Calu3 (cell line): Measurements from ENCODE around the gene CACNB4. TPM values are rescaled to one million over a fixed set of nuclear protein-coding genes. Genes with fewer than 3 reads are reported as not detected.

Source experiments
- BruUV-seq: library from RNA; stranded (reverse); fragments of 400-500 nt; replicated peaks from 2 replicates; lab custom pipeline; 2021; lab: Mats Ljungman, UMichigan
- CTCF ChIA-PET: fragments of 300-600 bp; sonication (Branson Sonifier 250); formaldehyde crosslinking; loops from one replicate; lab custom pipeline; 2022; ENCODE audit warnings: antibody characterized with exemption; lab: Charles Lee
- DNase-seq: peaks from one replicate; pipeline ENCODE4 v3.0.0; 2022
- H3K27ac Mint-ChIP-seq: one replicate; pipeline ENCODE4 v1.8.0; 2022; ENCODE audit warnings: mixed read lengths; ENCODE audit not compliant: unreplicated experiment
- H3K27me3 Mint-ChIP-seq: one replicate; pipeline ENCODE4 v1.8.0; 2022; ENCODE audit warnings: mixed read lengths; ENCODE audit not compliant: unreplicated experiment
- H3K36me3 Mint-ChIP-seq: one replicate; pipeline ENCODE4 v1.8.0; 2022; ENCODE audit warnings: mild to moderate bottlenecking, moderate library complexity, mixed read lengths; ENCODE audit not compliant: insufficient read depth, unreplicated experiment
- H3K4me1 Mint-ChIP-seq: one replicate; pipeline ENCODE4 v1.8.0; 2022; ENCODE audit warnings: mild to moderate bottlenecking, low read depth, mixed read lengths; ENCODE audit not compliant: unreplicated experiment
- H3K4me3 Mint-ChIP-seq: one replicate; pipeline ENCODE4 v1.8.0; 2022; ENCODE audit warnings: mild to moderate bottlenecking, low read depth, moderate library complexity, mixed read lengths; ENCODE audit not compliant: unreplicated experiment
- H3K9me3 Mint-ChIP-seq: one replicate; pipeline ENCODE4 v1.8.0; 2022; ENCODE audit warnings: low read depth, mixed read lengths; ENCODE audit not compliant: unreplicated experiment
- CTCF ChIP-seq: fragments of 200-600 bp; IDR thresholded peaks from one replicate; pipeline ENCODE4 v1.8.0; 2022; ENCODE audit warnings: antibody characterized with exemption; ENCODE audit not compliant: unreplicated experiment
- intact Hi-C: fragments of 100-400 bp; cut with micrococcal nuclease; formaldehyde crosslinking; loops from one replicate; pipeline ENCODE4 v1.10.0; 2022; ENCODE audit not compliant: unreplicated experiment
- total RNA-seq: library from RNA; stranded (reverse); gene quantifications from 2 replicates; pipeline ENCODE4 v1.2.3, GENCODE V29; 2022

The CACNB4 gene
- total RNA-seq, 1 experiment from 2014 or later = 0.33 TPM

GRCh38 chr2:151845884-151846283 is 253.0 kb downstream of the CACNB4 start:
- Mint-ChIP-seq H3K9me3 (no peaks in the 10 kb centered on the region), H3K27me3 (no peaks in the 10 kb centered on the region), H3K27ac (no peak overlapping the region), H3K36me3 (no peaks in the 10 kb centered on the region), H3K4me1 (peaks cover 7% of the 10 kb centered on the region), H3K4me3 (no peak overlapping the region)
- no peak for TF ChIP-seq CTCF
- DNase-seq = no peak
- intact Hi-C loops = no loop called here
- no TSS peak for BruUV-seq
- CTCF ChIA-PET = no interaction called here

GRCh38 chr2:151845481-151845880 is 253.4 kb downstream of the CACNB4 start:
- intact Hi-C loops = no loop called here
- Mint-ChIP-seq H3K36me3 (no peaks in the 10 kb centered on the region), H3K9me3 (no peaks in the 10 kb centered on the region), H3K27ac (no peak overlapping the region), H3K4me3 (no peak overlapping the region), H3K4me1 (peaks cover 7% of the 10 kb centered on the region), H3K27me3 (no peaks in the 10 kb centered on the region)
- no TSS peak for BruUV-seq
- DNase-seq = no peak
- TF ChIP-seq CTCF = no peak
- CTCF ChIA-PET = no interaction called here

- no peak for DNase-seq
- TF ChIP-seq CTCF = no peak
- no peak overlapping the region for H3K27ac Mint-ChIP-seq
Measured at GRCh38 chr2:151844211-151844896, 254.5 kb downstream of the CACNB4 start.

GRCh38 chr2:151843691-151844061 is 255.2 kb downstream of the CACNB4 start:
- CTCF ChIA-PET = no interaction called here
- no peak for DNase-seq
- intact Hi-C loops = no loop called here

More at GRCh38 chr2:151844211-151844896, 254.5 kb downstream of the CACNB4 start:
- intact Hi-C loops = no loop called here
- Mint-ChIP-seq H3K27me3 (no peaks in the 10 kb centered on the region), H3K9me3 (no peaks in the 10 kb centered on the region), H3K36me3 (no peaks in the 10 kb centered on the region), H3K4me1 (no peaks in the 10 kb centered on the region), H3K4me3 (no peak overlapping the region)
- CTCF ChIA-PET = no interaction called here
- BruUV-seq = no TSS peak

More at GRCh38 chr2:151843691-151844061, 255.2 kb downstream of the CACNB4 start:
- Mint-ChIP-seq H3K27ac (no peak overlapping the region), H3K9me3 (no peaks in the 10 kb centered on the region), H3K4me1 (no peaks in the 10 kb centered on the region), H3K36me3 (no peaks in the 10 kb centered on the region), H3K4me3 (no peak overlapping the region), H3K27me3 (no peaks in the 10 kb centered on the region)
- no peak for TF ChIP-seq CTCF
- no TSS peak for BruUV-seq
